Stimulated activated CD8-positive, alpha-beta memory T cell treated with anti-CD3 and anti-CD28 coated beads, Interleukin-12 subunit alpha, Interleukin-12 subunit beta, amount 100 ng/mL, for 24 hours (primary cell): Measurements from ENCODE around the gene LDHAL6B.

ENCODE experiments used
- DNase-seq: peaks from one replicate; pipeline ENCODE4 v3.0.0-alpha.2; 2020; ENCODE audit errors: extremely low read depth

LDHAL6B gene

DNA sequence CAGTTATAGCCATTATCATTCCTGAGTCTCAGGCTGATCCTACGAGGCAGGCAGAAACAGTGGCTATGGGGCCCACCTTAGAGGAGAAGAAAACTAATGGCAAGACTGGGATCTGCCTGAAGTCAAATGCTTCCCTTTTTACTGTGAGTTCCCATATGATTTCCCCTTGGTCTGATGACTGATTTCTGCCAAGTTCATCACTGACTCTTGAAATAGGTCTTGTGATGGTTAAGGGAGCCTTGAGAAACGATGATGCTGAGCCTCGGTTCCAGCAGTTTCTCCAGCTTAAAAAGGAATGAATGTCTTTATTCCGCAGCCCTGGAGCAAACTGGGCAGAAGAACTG lies 29.4 kb upstream of the LDHAL6B start:
- DNase-seq, result no peak

- no peak for DNase-seq
Measured at GRCh38 chr15:59178151-59178695, 28.4 kb upstream of the LDHAL6B start.

- no peak for DNase-seq
Measured at GRCh38 chr15:59179717-59180116, 26.9 kb upstream of the LDHAL6B start.

DNA sequence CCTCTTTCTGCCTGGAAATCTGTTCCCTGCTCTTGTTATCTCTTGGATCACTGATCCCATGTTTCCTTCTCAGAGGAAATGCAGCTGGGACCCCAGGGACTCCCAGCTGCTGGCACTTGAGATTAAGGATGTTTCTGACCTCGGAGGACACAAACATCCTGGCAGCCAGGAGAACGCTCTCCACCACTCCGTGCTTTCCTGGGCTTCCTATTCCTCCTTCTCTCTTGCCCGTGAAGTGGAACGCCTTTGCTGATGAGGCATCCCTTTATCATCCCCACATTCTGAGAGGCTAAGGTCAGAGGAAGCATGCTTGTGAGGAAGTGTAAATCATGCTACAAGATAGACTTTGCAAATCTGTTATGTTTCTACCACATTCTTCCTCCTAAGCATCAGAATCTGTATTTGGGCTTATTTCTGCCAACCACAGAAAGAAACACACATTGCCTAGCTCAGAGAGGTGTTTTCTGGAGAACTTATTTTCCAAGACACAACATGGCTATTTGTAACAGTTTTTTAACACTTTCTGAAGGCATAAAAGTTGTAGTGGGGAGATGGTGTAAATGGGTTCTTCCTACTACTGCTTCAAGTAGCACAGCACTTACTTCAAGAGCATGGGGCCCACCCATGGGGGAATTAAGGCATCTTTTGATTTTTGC lies 25.6 kb upstream of the LDHAL6B start:
- DNase-seq, result no peak

DNA sequence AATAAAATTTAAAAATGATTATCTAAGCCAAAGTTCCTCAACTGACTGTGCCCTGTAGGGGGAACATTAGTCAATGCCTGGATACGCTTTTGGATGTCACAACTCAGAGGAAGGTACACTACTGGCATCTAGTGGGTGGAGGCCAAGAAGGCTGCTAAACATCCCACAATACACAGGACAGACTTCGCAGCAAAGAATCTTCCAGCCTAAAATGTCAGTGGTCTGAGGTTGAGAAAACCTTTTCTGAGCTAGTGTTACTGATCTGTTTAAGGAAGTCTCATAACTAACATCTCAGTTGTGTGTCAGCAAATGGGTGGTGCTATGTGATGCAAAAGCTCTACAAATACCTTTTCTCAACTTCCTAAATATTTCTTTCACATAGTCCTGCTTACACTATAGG lies 20.9 kb upstream of the LDHAL6B start:
- no peak for DNase-seq

DNA sequence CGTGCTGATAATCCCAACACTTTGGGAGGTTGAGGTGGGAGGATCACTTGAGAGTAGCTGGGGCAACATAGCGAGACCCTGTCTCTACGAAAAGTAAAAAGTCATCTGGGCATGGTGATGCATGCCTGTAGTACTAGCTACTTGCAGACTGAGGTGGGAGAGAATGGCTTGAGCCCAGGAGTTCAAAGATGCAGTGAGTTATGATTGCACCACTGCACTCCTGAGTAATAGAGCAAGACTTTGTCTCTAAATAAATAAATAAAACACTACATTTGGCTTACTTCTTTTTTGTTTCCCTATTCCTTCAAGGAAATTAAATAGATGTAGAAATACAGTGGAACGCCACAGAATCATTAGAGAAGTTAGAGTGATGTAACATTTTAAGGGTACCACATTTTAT lies 20.1 kb upstream of the LDHAL6B start:
- no peak for DNase-seq

GRCh38 chr15:59189241-59189640 lies 17.4 kb upstream of the LDHAL6B start:
- DNase-seq, result no peak

DNA sequence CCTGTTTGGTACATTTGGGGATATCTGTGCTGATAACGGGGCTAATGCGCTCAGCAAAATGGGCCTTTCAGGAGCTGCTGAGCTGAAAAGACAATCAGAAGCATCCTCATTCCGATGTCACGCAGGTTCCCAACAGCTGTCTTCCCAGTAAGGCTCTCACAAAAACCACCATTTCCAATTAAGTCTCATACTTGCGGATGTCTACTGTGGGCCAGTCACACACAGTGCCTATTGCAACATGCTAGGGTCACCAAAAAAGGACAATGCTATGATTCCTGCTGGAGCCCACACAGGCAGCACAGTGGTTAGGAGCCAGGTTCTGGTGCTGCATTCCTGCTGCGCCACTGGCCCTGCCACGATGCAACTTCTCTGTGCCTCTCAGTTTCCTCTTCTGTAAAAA lies 16.4 kb upstream of the LDHAL6B start:
- DNase-seq, result no peak

DNA sequence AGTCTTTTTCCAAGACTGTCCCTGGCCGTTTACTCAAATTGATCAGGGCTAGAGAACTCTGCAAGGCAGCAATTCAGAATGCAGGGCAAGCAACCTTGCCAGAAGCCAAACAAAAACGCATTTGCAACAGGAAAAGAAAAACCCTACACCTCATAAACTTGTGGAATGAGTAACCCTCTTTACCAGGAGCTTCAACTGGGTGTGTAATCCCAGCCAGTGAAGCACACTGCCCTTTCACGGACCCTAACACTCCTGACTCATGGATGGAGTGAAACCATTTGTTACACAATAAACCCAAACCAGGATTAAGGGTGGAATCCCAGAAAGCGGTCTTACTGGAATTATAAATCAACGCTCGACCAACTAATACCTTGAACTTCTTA lies 14.8 kb upstream of the LDHAL6B start:
- no peak for DNase-seq

GRCh38 chr15:59194639-59195325 lies 11.9 kb upstream of the LDHAL6B start:
- DNase-seq, result no peak

GRCh38 chr15:59196416-59196815 lies 10.2 kb upstream of the LDHAL6B start:
- no peak for DNase-seq

- DNase-seq, result no peak
Measured at GRCh38 chr15:59197454-59197853, 9.2 kb upstream of the LDHAL6B start.

- no peak for DNase-seq
Measured at GRCh38 chr15:59199626-59200465, 6.8 kb upstream of the LDHAL6B start.

DNA sequence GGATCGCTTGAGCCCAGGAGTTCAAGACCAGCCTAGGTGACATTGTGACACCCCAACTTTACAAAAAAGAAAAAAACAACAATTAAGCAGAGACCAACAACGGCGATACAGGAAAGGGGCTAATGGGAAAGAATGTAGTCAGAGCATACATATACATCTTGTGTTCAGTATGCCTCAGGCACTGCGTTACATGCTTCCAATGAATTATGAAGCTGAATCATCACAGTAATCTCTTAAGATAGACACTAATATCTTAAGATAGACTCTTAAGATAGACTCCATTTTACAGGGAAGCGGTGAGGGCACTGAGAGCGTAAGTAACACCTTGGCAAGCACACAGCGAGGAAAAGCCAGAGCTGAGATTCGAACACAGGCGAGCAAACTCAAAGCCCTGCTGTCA lies 6.1 kb upstream of the LDHAL6B start:
- DNase-seq, result no peak

GRCh38 chr15:59203008-59203407 lies 3.6 kb upstream of the LDHAL6B start:
- DNase-seq, result no peak

GRCh38 chr15:59203657-59204056 lies 3.0 kb upstream of the LDHAL6B start:
- no peak for DNase-seq

DNA sequence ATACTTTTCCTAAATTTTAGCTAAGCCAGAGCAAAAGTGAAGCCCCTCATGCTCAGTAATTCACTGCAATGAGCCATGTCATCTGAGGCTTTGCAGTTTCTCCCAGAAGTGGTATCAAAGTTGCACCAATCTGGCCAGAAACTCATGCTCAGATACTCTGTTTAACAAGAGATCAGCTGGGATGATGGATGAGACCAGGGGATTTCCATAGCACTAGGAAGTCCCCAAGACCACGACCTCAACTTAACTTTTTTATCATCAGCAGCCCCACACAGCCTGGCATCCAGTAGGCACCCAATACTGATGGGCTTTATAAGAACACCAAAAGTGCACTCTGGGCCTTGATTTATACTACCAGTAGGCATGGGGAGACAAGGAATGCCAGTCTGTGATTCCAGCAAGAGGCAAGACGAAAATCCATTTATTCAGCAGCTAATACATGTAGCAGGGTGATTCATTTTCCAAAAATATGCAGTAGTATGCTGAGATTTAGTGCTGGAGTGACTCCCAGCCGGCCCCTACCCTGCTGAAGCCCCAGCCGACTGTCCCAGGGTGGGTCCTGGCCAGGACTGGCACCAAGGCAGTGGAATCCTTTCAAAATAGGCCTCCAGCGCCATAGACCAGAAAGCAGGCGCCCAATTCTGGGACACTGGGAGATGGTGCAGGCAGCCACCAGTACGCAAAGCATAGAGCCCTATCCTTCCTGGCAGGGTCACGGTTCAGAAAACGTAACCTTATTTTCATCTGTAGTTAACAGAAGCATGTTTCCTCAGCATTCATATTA lies 612 bp upstream of the LDHAL6B start:
- no peak for DNase-seq

GRCh38 chr15:59208613-59209249 lies 2.1 kb downstream of the LDHAL6B start:
- DNase-seq, result no peak

GRCh38 chr15:59210186-59210585 lies 3.5 kb downstream of the LDHAL6B start:
- DNase-seq, result no peak

GRCh38 chr15:59216911-59217310 lies 10.3 kb downstream of the LDHAL6B start:
- DNase-seq, result no peak

GRCh38 chr15:59217876-59218498 lies 11.3 kb downstream of the LDHAL6B start:
- DNase-seq, result no peak
